ENCODE measurements around the gene MNAT1. TPM values are rescaled to one million over a fixed set of nuclear protein-coding genes. Genes with fewer than 3 reads are reported as not detected.
"Not testable (repeated sequence)": the region's sequence is repeated elsewhere in the genome, so short reads cannot be mapped to it uniquely, and the experiment has no call there.

Gene MNAT1
- polyA plus RNA-seq, 3 donors from 2014 or later, result 18.7 to 30.8 (median 27.7) TPM

GRCh38 chr14:60840313-60840712 is 105.8 kb downstream of the MNAT1 start:
- no peak overlapping the region for H3K27ac Mint-ChIP-seq

DNA sequence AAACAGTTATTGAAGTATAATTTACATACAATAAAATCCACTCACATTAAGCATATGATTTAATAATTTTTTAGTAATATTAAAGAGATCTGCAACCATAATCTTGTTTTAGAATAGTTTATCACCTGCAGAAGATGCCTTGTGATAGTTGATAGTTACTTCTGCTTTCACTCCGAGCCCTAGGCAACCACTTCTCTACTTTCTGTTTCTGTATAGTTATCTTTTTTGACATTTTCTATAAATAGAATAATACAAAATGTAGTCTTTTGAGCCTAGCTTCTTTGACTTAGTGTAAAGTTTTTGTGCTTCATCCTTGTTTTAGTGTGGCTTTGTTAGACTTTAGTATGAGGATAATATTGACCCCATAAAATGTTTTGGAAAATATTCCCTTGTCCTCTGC is 111.0 kb downstream of the MNAT1 start:
- peaks cover 0 to 14% (median 6%) of the 10 kb centered on the region in 6 donors for H3K9me3 Mint-ChIP-seq
- H3K36me3 Mint-ChIP-seq, result peaks cover 30 to 53% (median 47%) of the 10 kb centered on the region in 3 donors
- H3K4me3 Mint-ChIP-seq, result no peak overlapping the region
- no peak for DNase-seq
- peaks cover 8 to 18% of the 10 kb centered on the region in 2 donors for H3K4me1 Mint-ChIP-seq
- peaks cover 0 to 3% (median 2%) of the 10 kb centered on the region in 3 donors for H3K27me3 Mint-ChIP-seq (ENCODE audit: low read depth in 3 of 3)
- no peak overlapping the region for H3K27ac Mint-ChIP-seq

More at GRCh38 chr14:60840313-60840712, 105.8 kb downstream of the MNAT1 start:
- Mint-ChIP-seq H3K4me1 (peaks cover 0 to 2% of the 10 kb centered on the region in 2 donors), H3K9me3 (peaks cover 0 to 1% (median 0%) of the 10 kb centered on the region in 6 donors), H3K4me3 (no peak overlapping the region), H3K36me3 (peaks cover 24 to 47% (median 35%) of the 10 kb centered on the region in 3 donors), H3K27me3 (ENCODE audit: low read depth in 3 of 3) (peaks cover 0 to 3% (median 3%) of the 10 kb centered on the region in 3 donors)
- DNase-seq, result no peak

GRCh38 chr14:60848066-60848465 is 113.5 kb downstream of the MNAT1 start:
- Mint-ChIP-seq H3K9me3 (peaks cover 0 to 14% (median 6%) of the 10 kb centered on the region in 6 donors), H3K27ac (no peak overlapping the region), H3K36me3 (peaks cover 42 to 64% (median 59%) of the 10 kb centered on the region in 3 donors), H3K4me3 (no peak overlapping the region), H3K4me1 (peaks cover 11 to 18% of the 10 kb centered on the region in 2 donors), H3K27me3 (ENCODE audit: low read depth in 3 of 3) (peaks cover 0 to 2% (median 0%) of the 10 kb centered on the region in 3 donors)
- DNase-seq, result no peak

DNA sequence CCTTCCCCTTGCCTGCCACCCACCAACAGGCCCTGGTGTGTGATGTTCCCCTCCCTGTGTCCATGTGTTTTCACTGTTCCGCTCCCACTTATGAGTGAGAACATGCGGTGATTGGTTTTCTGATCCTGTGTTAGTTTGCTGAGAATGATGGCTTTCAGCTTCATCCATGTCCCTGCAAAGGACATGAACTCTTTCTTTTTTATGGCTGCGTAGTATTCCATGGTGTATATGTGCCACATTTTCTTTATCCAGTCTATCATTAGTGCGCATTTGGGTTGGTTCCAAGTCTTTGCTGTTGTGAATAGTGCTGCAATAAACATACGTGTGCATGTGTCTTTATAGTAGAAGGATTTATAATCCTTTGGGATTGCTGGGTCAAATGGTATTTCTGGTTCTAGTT is 117.1 kb downstream of the MNAT1 start:
- H3K27me3 Mint-ChIP-seq (ENCODE audit: low read depth in 3 of 3); DNase-seq; H3K4me1 Mint-ChIP-seq; H3K27ac Mint-ChIP-seq; H3K4me3 Mint-ChIP-seq: not testable (repeated sequence)
- Mint-ChIP-seq H3K36me3 (peaks cover 51 to 80% (median 67%) of the 10 kb centered on the region in 3 donors), H3K9me3 (peaks cover 0 to 14% (median 6%) of the 10 kb centered on the region in 6 donors)

GRCh38 chr14:60856111-60856510 is 121.5 kb downstream of the MNAT1 start:
- Mint-ChIP-seq H3K36me3 (peaks cover 27 to 57% (median 42%) of the 10 kb centered on the region in 3 donors), H3K4me3 (no peak overlapping the region), H3K9me3 (peaks cover 0 to 11% (median 3%) of the 10 kb centered on the region in 6 donors), H3K4me1 (peaks cover 0 to 3% of the 10 kb centered on the region in 2 donors), H3K27ac (no peak overlapping the region), H3K27me3 (ENCODE audit: low read depth in 3 of 3) (peaks cover 0 to 3% (median 2%) of the 10 kb centered on the region in 3 donors)
- no peak for DNase-seq

- Mint-ChIP-seq H3K36me3 (peaks cover 14 to 34% (median 27%) of the 10 kb centered on the region in 3 donors), H3K4me3 (no peak overlapping the region), H3K9me3 (peaks cover 0 to 11% (median 3%) of the 10 kb centered on the region in 6 donors), H3K27me3 (ENCODE audit: low read depth in 3 of 3) (peaks cover 0 to 3% (median 0%) of the 10 kb centered on the region in 3 donors), H3K27ac (no peak overlapping the region), H3K4me1 (no peaks in the 10 kb centered on the region)
- no peak for DNase-seq
Observed at GRCh38 chr14:60859525-60859924, 125.0 kb downstream of the MNAT1 start.

- Mint-ChIP-seq H3K27me3 (ENCODE audit: low read depth in 3 of 3) (no peaks in the 10 kb centered on the region), H3K9me3 (peaks cover 0 to 11% (median 3%) of the 10 kb centered on the region in 6 donors), H3K36me3 (peaks cover 7 to 18% (median 17%) of the 10 kb centered on the region in 3 donors), H3K4me3 (no peak overlapping the region), H3K27ac (no peak overlapping the region), H3K4me1 (no peaks in the 10 kb centered on the region)
- DNase-seq, result no peak
Observed at GRCh38 chr14:60861545-60862140, 127.1 kb downstream of the MNAT1 start.

GRCh38 chr14:60862283-60862682 is 127.7 kb downstream of the MNAT1 start:
- Mint-ChIP-seq H3K36me3 (peaks cover 3 to 13% (median 12%) of the 10 kb centered on the region in 3 donors), H3K27ac (no peak overlapping the region), H3K27me3 (ENCODE audit: low read depth in 3 of 3) (no peaks in the 10 kb centered on the region), H3K4me1 (no peaks in the 10 kb centered on the region), H3K9me3 (peaks cover 0 to 8% (median 2%) of the 10 kb centered on the region in 6 donors), H3K4me3 (no peak overlapping the region)
- DNase-seq, result no peak

DNA sequence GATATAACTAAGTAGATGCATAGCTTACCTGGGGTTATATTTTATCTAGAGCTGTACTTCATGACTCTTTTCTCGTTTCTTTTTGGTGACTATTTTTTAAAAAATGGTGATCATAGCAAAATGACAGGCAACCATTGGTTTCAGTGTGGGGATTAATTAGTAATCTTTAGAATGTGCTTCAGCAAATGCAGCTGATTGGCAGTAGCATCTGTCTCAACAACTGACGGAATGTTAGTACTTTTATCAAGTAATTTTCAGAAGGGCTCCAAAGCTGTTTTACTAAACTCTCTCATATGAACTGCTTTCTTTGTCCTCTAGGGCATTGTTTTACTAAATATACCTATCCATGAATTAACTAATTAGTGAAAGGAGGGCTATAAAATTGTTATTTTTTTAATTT is 128.7 kb downstream of the MNAT1 start:
- no peak overlapping the region for H3K27ac Mint-ChIP-seq
- H3K36me3 Mint-ChIP-seq, result peaks cover 3 to 4% (median 3%) of the 10 kb centered on the region in 3 donors

DNA sequence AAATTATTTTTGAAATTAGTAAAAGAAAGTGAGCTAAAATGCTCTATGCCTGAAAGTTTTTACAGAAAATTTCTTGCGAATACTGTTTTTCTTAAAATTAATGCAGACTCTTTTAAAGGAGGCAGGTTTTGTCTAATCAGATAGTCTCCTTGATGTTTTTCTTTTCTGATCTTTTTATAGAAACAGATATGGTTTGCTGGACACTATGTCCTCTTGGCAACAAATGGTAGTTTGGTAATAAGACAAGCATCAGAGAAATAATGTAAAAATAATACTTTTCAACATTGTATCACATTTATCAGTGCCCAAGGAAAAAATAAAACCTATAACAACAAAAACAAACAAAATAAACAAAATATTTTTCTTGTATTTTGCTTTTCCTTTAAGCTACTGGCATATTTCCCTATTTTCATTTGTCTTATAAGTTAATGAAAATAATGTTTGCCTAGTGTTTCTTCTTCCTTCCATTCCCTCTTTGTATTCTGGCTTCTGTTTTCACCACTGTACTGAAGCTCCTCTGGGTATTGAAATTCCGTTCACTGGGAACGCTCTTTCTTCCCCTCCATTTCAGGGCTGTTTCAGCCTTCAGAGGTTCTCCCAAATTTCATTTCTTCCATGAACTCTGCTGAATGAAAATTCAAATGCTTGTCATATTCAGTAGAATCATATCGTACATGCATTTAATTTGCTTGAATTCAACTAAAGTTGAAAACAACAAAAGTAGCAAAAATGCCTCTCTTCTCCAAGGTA is 131.0 kb downstream of the MNAT1 start:
- Mint-ChIP-seq H3K9me3 (no peaks in the 10 kb centered on the region), H3K27ac (no peak overlapping the region), H3K4me1 (peaks cover 0 to 6% of the 10 kb centered on the region in 2 donors), H3K27me3 (ENCODE audit: low read depth in 3 of 3) (no peaks in the 10 kb centered on the region), H3K36me3 (no peaks in the 10 kb centered on the region), H3K4me3 (no peak overlapping the region)
- no peak for DNase-seq

More for the DNA sequence above, 128.7 kb downstream of the MNAT1 start:
- DNase-seq, result no peak
- peaks cover 0 to 6% of the 10 kb centered on the region in 2 donors for H3K4me1 Mint-ChIP-seq
- H3K9me3 Mint-ChIP-seq, result peaks cover 0 to under 1% (median 0%) of the 10 kb centered on the region in 6 donors
- no peak overlapping the region for H3K4me3 Mint-ChIP-seq
- H3K27me3 Mint-ChIP-seq (ENCODE audit: low read depth in 3 of 3), result no peaks in the 10 kb centered on the region

GRCh38 chr14:60867503-60868172 is 133.1 kb downstream of the MNAT1 start:
- Mint-ChIP-seq H3K4me1 (peaks cover 0 to 6% of the 10 kb centered on the region in 2 donors), H3K27me3 (ENCODE audit: low read depth in 3 of 3) (no peaks in the 10 kb centered on the region), H3K27ac (no peak overlapping the region), H3K9me3 (no peaks in the 10 kb centered on the region), H3K36me3 (peaks cover 0 to 5% (median under 1%) of the 10 kb centered on the region in 3 donors), H3K4me3 (no peak overlapping the region)
- no peak for DNase-seq

- no peak for DNase-seq
- Mint-ChIP-seq H3K4me3 (no peak overlapping the region), H3K9me3 (peaks cover 0 to 10% (median 4%) of the 10 kb centered on the region in 6 donors), H3K36me3 (peaks cover 17 to 30% (median 24%) of the 10 kb centered on the region in 3 donors), H3K27me3 (ENCODE audit: low read depth in 3 of 3) (no peaks in the 10 kb centered on the region), H3K27ac (no peak overlapping the region), H3K4me1 (no peaks in the 10 kb centered on the region)
Observed at GRCh38 chr14:60878121-60878520, 143.6 kb downstream of the MNAT1 start.

DNA sequence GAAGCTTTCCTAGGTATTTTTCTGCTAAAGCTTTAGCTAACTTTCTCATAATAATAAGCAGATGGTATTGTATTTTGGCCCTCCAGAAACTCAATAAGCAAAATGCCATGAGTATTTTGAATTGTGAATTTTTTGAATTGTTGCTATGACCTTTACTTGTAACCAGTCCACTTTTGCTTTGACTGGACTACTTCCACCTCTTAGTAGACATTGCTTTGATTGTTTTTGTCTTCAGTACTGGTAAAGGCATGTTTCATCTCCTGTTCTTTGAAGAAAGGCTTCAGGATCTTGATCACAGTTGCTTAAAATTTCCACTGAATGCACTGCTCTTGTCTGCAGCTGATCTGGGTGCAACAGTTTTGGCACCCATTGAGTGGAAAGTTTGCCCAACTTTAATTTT is 144.0 kb downstream of the MNAT1 start:
- peaks cover under 1 to 14% (median 7%) of the 10 kb centered on the region in 6 donors for H3K9me3 Mint-ChIP-seq
- H3K4me3 Mint-ChIP-seq, result no peak overlapping the region
- no peaks in the 10 kb centered on the region for H3K4me1 Mint-ChIP-seq
- DNase-seq, result no peak
- no peak overlapping the region for H3K27ac Mint-ChIP-seq
- peaks cover 21 to 33% (median 28%) of the 10 kb centered on the region in 3 donors for H3K36me3 Mint-ChIP-seq
- H3K27me3 Mint-ChIP-seq (ENCODE audit: low read depth in 3 of 3), result no peaks in the 10 kb centered on the region

Data from immature natural killer cell (primary cell).